A549 (cell line): ENCODE data around the gene KATNAL1.

Experiments used
- BHLHE40 ChIP-seq: IDR thresholded peaks from 2 replicates; pipeline ENCODE4 v1.6.1; 2012; ENCODE audit warnings: low read depth, low read length, inconsistent platforms
- CTCF ChIP-seq: fragments of >200 bp; sonication (Bioruptor Twin); formaldehyde crosslinking; IDR thresholded peaks from 3 replicates; pipeline ENCODE4 v1.5.1; 2016
- EHF ChIP-seq: fragments of 250-450 bp; sonication (Bioruptor Pico); IDR thresholded peaks from 2 replicates; pipeline ENCODE4 v1.5.0; 2020; ENCODE audit warnings: mild to moderate bottlenecking
- ESRRA ChIP-seq: fragments of 150-350 bp; IDR thresholded peaks from 2 replicates; pipeline ENCODE4 v1.6.1; 2014; ENCODE audit warnings: mild to moderate bottlenecking, low read length, borderline replicate concordance
- HDAC2 ChIP-seq: fragments of 200-600 bp; sonication (generic); IDR thresholded peaks from 2 replicates; pipeline ENCODE4 v1.6.1; 2016
- PBX3 ChIP-seq: IDR thresholded peaks from 2 replicates; pipeline ENCODE4 v1.6.1; 2012
- POLR2A ChIP-seq: IDR thresholded peaks from 2 replicates; pipeline ENCODE4 v1.6.1; 2012; ENCODE audit warnings: mild to moderate bottlenecking, low read length
- SMC3 ChIP-seq: fragments of >200 bp; sonication (Bioruptor Twin); formaldehyde crosslinking; IDR thresholded peaks from 3 replicates; pipeline ENCODE4 v1.6.1; 2018; ENCODE audit warnings: inconsistent platforms

GRCh38 chr13:30340331-30341250 lies 33.2 kb upstream of the KATNAL1 start:
- TF ChIP-seq PBX3: no peak
- TF ChIP-seq HDAC2: no peak
- no peak for TF ChIP-seq CTCF
- no peak for TF ChIP-seq ESRRA
- TF ChIP-seq POLR2A: no peak
- TF ChIP-seq BHLHE40: no peak
- no peak for TF ChIP-seq EHF (CRISPR knock-in tag)
- TF ChIP-seq SMC3: no peak
